ENCODE measurements around the gene CASZ1. TPM values are rescaled to one million over a fixed set of nuclear protein-coding genes. Genes with fewer than 3 reads are reported as not detected.

Gene CASZ1
- total RNA-seq, 1 donor, result under 0.01 TPM

- no peak for DNase-seq (ENCODE audit: low read depth)
- H3K4me3 ChIP-seq (ENCODE audit: low read depth, low read length), result no peak overlapping the region
- no peak for TF ChIP-seq CTCF (IDR thresholded peaks at IDR 0.05; ENCODE audit: insufficient read depth, low read depth, low read length)
These were observed 33.6 kb upstream of the CASZ1 start for GRCh38 chr1:10829965-10830515.

- no peak overlapping the region for H3K4me3 ChIP-seq (ENCODE audit: low read depth, low read length)
- no peak for DNase-seq (ENCODE audit: low read depth)
- TF ChIP-seq CTCF (IDR thresholded peaks at IDR 0.05; ENCODE audit: insufficient read depth, low read depth, low read length), result no peak
These were observed 32.8 kb upstream of the CASZ1 start for GRCh38 chr1:10829067-10829818.

GRCh38 chr1:10827377-10828333 lies 31.2 kb upstream of the CASZ1 start:
- no peak for DNase-seq (ENCODE audit: low read depth)
- TF ChIP-seq CTCF (IDR thresholded peaks at IDR 0.05; ENCODE audit: insufficient read depth, low read depth, low read length), result no peak
- H3K4me3 ChIP-seq (ENCODE audit: low read depth, low read length), result no peak overlapping the region

GRCh38 chr1:10825592-10825991 lies 29.1 kb upstream of the CASZ1 start:
- no peak for DNase-seq (ENCODE audit: low read depth)
- no peak for TF ChIP-seq CTCF (IDR thresholded peaks at IDR 0.05; ENCODE audit: insufficient read depth, low read depth, low read length)
- H3K4me3 ChIP-seq (ENCODE audit: low read depth, low read length), result no peak overlapping the region

- DNase-seq (ENCODE audit: low read depth), result peak; percentile 28
- no peak for TF ChIP-seq CTCF (IDR thresholded peaks at IDR 0.05; ENCODE audit: insufficient read depth, low read depth, low read length)
- H3K4me3 ChIP-seq (ENCODE audit: low read depth, low read length), result no peak overlapping the region
These were observed 28.5 kb upstream of the CASZ1 start for GRCh38 chr1:10824821-10825540.

GRCh38 chr1:10823000-10823401 lies 26.6 kb upstream of the CASZ1 start:
- H3K4me3 ChIP-seq (ENCODE audit: low read depth, low read length), result no peak overlapping the region
- no peak for DNase-seq (ENCODE audit: low read depth)
- TF ChIP-seq CTCF (IDR thresholded peaks at IDR 0.05; ENCODE audit: insufficient read depth, low read depth, low read length), result no peak

All from fibroblast of villous mesenchyme (primary cell).